Islet of Langerhans (tissue), 1 donor: ENCODE results near the gene DNM1.
"Not testable (repeated sequence)": the region's sequence is repeated elsewhere in the genome, so short reads cannot be mapped to it uniquely, and the experiment has no call there.

ENCODE experiments used
- FAIRE-seq: peaks from one replicate; lab custom pipeline; 2011; peaks lifted over from hg19 to GRCh38; lab: Jason Lieb, UNC

DNM1 gene

GRCh38 chr9:128279088-128280073, 76.2 kb downstream of the DNM1 start:
- FAIRE-seq, result not testable (repeated sequence)

GRCh38 chr9:128280084-128280622, 77.0 kb downstream of the DNM1 start:
- FAIRE-seq, result no peak

GRCh38 chr9:128282500-128282899, 79.3 kb downstream of the DNM1 start:
- FAIRE-seq, result no peak

- no peak for FAIRE-seq
Measured at GRCh38 chr9:128285033-128285784, 82.0 kb downstream of the DNM1 start.

GRCh38 chr9:128286440-128286839, 83.3 kb downstream of the DNM1 start:
- no peak for FAIRE-seq

- no peak for FAIRE-seq
Measured at GRCh38 chr9:128288273-128289004, 85.3 kb downstream of the DNM1 start.

GRCh38 chr9:128292009-128292408, 88.8 kb downstream of the DNM1 start:
- no peak for FAIRE-seq

GRCh38 chr9:128293091-128293490, 89.9 kb downstream of the DNM1 start:
- no peak for FAIRE-seq

- no peak for FAIRE-seq
Measured at GRCh38 chr9:128294142-128294541, 91.0 kb downstream of the DNM1 start.

- no peak for FAIRE-seq
Measured at GRCh38 chr9:128296340-128297220, 93.4 kb downstream of the DNM1 start.

- no peak for FAIRE-seq
Measured at GRCh38 chr9:128297221-128297773, 94.1 kb downstream of the DNM1 start.

GRCh38 chr9:128298535-128299482, 95.6 kb downstream of the DNM1 start:
- FAIRE-seq, result no peak

- no peak for FAIRE-seq
Measured at GRCh38 chr9:128304136-128304970, 101.2 kb downstream of the DNM1 start.
